ENCODE measurements around the gene PDE11A. TPM values are rescaled to one million over a fixed set of nuclear protein-coding genes. Genes with fewer than 3 reads are reported as not detected.

The PDE11A gene
- total and polyA plus RNA-seq, 12 donors = 0.26 to 2.9 (median 0.58) TPM

DNA sequence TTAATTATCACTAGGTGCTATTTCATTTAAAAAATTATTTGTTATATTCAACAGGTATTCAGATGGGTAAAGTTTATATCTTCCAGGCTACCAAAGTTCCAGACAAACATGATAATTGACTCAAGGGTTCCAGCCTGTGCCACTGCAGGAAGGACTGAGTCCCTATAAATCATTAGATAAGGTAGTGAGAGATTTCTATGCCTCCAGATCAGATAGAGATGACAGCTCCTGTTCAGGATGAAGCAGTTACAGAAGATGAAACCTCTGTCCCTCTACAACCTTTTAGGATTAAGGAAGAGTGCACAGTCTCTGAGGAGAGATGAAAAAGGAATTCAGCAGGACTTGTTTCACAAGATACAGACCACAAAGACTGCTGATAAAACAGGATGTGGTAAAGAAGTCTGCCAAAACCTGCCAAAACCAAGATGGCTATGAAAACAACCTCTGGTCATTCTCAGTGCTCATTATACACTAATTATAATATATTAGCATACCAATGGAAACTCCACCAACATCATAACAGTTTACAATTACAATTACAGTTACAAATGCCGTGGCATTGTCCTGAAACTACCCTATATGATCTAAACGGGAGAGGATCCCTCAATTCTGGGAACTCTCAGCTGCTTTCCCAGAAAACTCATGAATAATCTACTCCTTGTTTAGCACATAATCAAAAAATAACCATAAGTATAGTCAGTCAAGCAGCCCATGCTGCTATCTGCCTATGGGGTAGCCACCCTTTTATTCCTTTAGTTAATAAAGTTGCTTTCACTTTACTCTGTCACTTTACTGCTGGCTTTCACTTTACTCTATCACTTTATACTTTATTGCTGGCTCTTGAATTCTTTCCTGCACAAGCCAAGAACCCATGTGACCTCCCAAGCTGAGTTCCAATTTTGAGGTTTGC lies 288.5 kb downstream of the PDE11A start:
- WGBS, 4 donors = 52 to 70% (median 64%) methylated on average over 2 of the region's 2 CpGs
- DNase-seq = peak in 2 of 7 donors; percentile 36
- Histone ChIP-seq H3K4me3 (no peak overlapping the region), H3K27me3 (no peaks in the 10 kb centered on the region), H3K9me3 (replicated peaks in 1 of 3) (no peaks in the 10 kb centered on the region), H3K36me3 (replicated peaks in 1 of 2) (no peaks in the 10 kb centered on the region), H3K4me1 (replicated peaks in 1 of 2) (peaks cover 0 to 13% of the 10 kb centered on the region in 2 donors), H3K27ac (peak overlapping the region in 2 of 5 donors; percentile 53 to 72)
- TF ChIP-seq CTCF (IDR thresholded peaks at IDR 0.05) (no peak), POLR2A (IDR thresholded peaks at IDR 0.05) (no peak)
- intact Hi-C loops (cut with DNase I) = no loop called here

- Histone ChIP-seq H3K27ac (no peak overlapping the region), H3K36me3 (replicated peaks in 1 of 2) (no peaks in the 10 kb centered on the region), H3K27me3 (no peaks in the 10 kb centered on the region), H3K4me3 (no peak overlapping the region), H3K4me1 (replicated peaks in 1 of 2) (peaks cover 0 to 13% of the 10 kb centered on the region in 2 donors), H3K9me3 (replicated peaks in 1 of 3) (no peaks in the 10 kb centered on the region)
- intact Hi-C loops (cut with DNase I) = no loop called here
- DNase-seq = no peak
- no peak for TF ChIP-seq CTCF (IDR thresholded peaks at IDR 0.05)
- no peak for TF ChIP-seq POLR2A (IDR thresholded peaks at IDR 0.05)
Measured at GRCh38 chr2:177783091-177783490, 289.5 kb downstream of the PDE11A start.

DNA sequence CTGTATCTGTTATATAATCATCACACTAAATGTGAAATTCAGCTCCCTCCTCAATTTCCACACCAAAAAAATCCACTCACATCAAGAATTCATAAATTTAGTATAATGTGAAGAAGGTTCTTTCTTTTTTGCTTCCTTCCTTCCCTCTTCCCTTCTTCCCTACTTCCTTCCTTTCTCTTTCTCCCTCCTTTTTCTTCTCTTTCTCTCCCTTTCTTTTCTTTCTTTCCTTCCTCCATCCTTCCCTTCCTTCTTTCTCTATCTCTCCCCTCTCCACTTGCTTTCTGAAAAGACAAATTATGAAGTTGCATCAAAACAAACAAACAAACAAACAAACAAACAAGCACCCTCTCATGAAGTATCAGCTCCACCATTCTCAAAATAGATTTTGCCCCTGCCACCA lies 290.0 kb downstream of the PDE11A start:
- peaks cover 0 to 13% of the 10 kb centered on the region in 2 donors for H3K4me1 ChIP-seq (replicated peaks in 1 of 2)
- H3K4me3 ChIP-seq = no peak overlapping the region
- no peaks in the 10 kb centered on the region for H3K27me3 ChIP-seq
- no peaks in the 10 kb centered on the region for H3K9me3 ChIP-seq (replicated peaks in 1 of 3)
- no peak for DNase-seq
- intact Hi-C loops (cut with DNase I) = no loop called here
- no peak overlapping the region for H3K27ac ChIP-seq
- TF ChIP-seq CTCF (IDR thresholded peaks at IDR 0.05) (no peak), POLR2A (IDR thresholded peaks at IDR 0.05) (no peak)
- H3K36me3 ChIP-seq (replicated peaks in 1 of 2) = no peaks in the 10 kb centered on the region

- no peaks in the 10 kb centered on the region for H3K36me3 ChIP-seq (replicated peaks in 1 of 2)
- H3K27ac ChIP-seq = no peak overlapping the region
- no peaks in the 10 kb centered on the region for H3K9me3 ChIP-seq (replicated peaks in 1 of 3)
- H3K27me3 ChIP-seq = no peaks in the 10 kb centered on the region
- 83 to 87% (median 83%) methylated on average over 5 of the region's 5 CpGs for WGBS, 4 donors
- TF ChIP-seq POLR2A (IDR thresholded peaks at IDR 0.05) = no peak
- intact Hi-C loops (cut with DNase I) = no loop called here
- DNase-seq = no peak
- no peak overlapping the region for H3K4me3 ChIP-seq
- peaks cover 0 to 1% of the 10 kb centered on the region in 2 donors for H3K4me1 ChIP-seq (replicated peaks in 1 of 2)
Measured at GRCh38 chr2:177778472-177778871, 294.1 kb downstream of the PDE11A start.

GRCh38 chr2:177772529-177772928 lies 300.0 kb downstream of the PDE11A start:
- Histone ChIP-seq H3K4me3 (no peak overlapping the region), H3K27me3 (no peaks in the 10 kb centered on the region), H3K27ac (no peak overlapping the region), H3K36me3 (replicated peaks in 1 of 2) (no peaks in the 10 kb centered on the region), H3K4me1 (replicated peaks in 1 of 2) (no peaks in the 10 kb centered on the region), H3K9me3 (replicated peaks in 1 of 3) (no peaks in the 10 kb centered on the region)
- TF ChIP-seq CTCF (IDR thresholded peaks at IDR 0.05) (peak; percentile 22 to 61 (median 40)), POLR2A (IDR thresholded peaks at IDR 0.05) (no peak)
- DNase-seq = peak in 1 of 7 donors; percentile 28
- intact Hi-C loops (cut with DNase I) = no loop called here

All from adrenal gland (tissue), 12 donors.